ENCODE measurements around the gene MORC1.

MORC1 gene

GRCh38 chr3:109114746-109115145 is 3.2 kb downstream of the MORC1 start:
- Histone ChIP-seq H3K4me1 (ENCODE audit: low read length) (no peaks in the 10 kb centered on the region), H3K27me3 (replicated peaks; ENCODE audit: insufficient read depth, low read length) (no peaks in the 10 kb centered on the region), H3K79me2 (ENCODE audit: low read length) (no peaks in the 10 kb centered on the region), H3K9me2 (replicated peaks; ENCODE audit: insufficient read depth, low read length) (no peaks in the 10 kb centered on the region), H3F3A (ENCODE audit: insufficient read depth, low read length) (no peaks in the 10 kb centered on the region), H3K4me3 (ENCODE audit: low read length) (no peak overlapping the region), H3K4me2 (ENCODE audit: low read depth, low read length) (no peak overlapping the region), H4K20me1 (ENCODE audit: insufficient read depth, low read length) (no peaks in the 10 kb centered on the region), H2AFZ (ENCODE audit: low read length) (no peak overlapping the region), H3K36me3 (replicated peaks; ENCODE audit: insufficient read depth, low read length) (no peaks in the 10 kb centered on the region), H3K9ac (ENCODE audit: low read length) (no peak overlapping the region), H3K27ac (ENCODE audit: low read length) (no peak overlapping the region), H3K9me3 (replicated peaks; ENCODE audit: insufficient read depth, low read length) (no peaks in the 10 kb centered on the region)
- no peak for DNase-seq
- no peak for TF ChIP-seq EZH2phosphoT487 (IDR thresholded peaks at IDR 0.05; ENCODE audit: low read length)
- TF ChIP-seq, protein P1, sequence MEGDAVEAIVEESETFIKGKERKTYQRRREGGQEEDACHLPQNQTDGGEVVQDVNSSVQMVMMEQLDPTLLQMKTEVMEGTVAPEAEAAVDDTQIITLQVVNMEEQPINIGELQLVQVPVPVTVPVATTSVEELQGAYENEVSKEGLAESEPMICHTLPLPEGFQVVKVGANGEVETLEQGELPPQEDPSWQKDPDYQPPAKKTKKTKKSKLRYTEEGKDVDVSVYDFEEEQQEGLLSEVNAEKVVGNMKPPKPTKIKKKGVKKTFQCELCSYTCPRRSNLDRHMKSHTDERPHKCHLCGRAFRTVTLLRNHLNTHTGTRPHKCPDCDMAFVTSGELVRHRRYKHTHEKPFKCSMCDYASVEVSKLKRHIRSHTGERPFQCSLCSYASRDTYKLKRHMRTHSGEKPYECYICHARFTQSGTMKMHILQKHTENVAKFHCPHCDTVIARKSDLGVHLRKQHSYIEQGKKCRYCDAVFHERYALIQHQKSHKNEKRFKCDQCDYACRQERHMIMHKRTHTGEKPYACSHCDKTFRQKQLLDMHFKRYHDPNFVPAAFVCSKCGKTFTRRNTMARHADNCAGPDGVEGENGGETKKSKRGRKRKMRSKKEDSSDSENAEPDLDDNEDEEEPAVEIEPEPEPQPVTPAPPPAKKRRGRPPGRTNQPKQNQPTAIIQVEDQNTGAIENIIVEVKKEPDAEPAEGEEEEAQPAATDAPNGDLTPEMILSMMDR (IDR thresholded peaks at IDR 0.05; ENCODE audit: low read length) = no peak
- TF ChIP-seq EZH2 (optimal IDR thresholded peaks at IDR 0.05; ENCODE audit: low read depth, low read length) = no peak

DNA sequence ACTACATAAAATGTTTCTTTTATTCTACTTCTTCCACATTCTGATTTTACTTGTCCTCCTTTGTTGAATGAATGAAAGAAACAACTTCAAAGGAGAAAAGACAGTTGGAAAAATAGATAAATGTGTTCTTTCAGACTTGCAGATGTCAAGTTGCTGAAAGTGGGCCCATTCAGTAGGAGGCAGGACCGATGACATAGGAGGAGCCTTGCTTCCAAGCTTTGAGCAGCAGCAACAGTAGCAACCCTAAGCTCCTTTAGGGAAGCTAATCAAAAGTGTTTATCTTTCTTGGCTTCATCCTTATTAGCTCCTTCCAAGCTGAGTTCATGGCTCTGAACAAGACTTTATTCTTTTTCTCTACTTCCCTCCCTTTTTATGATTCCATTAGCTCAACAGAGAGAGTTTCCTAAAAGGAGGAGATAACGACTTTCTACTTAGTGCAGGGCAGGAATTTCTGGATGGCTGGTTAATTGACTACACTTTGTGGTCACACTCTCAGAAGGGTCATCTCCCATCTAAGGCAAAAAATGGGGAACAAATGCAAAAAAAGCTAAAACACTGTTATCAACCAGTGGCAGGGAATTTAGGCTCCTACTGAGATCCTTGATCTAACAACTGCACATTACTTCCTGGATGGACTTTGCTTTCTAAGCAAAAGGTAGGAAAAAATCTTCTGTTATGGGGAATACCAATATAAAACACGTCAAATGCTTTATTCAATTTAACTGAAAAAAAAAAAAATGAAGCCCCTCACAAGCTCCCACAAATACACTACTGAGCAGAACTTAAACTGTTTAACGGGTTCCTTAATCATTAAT is 4.8 kb downstream of the MORC1 start:
- H3K27me3 ChIP-seq (replicated peaks; ENCODE audit: insufficient read depth, low read length) = no peaks in the 10 kb centered on the region
- TF ChIP-seq EZH2 (optimal IDR thresholded peaks at IDR 0.05; ENCODE audit: low read depth, low read length) (no peak), EZH2phosphoT487 (IDR thresholded peaks at IDR 0.05; ENCODE audit: low read length) (no peak)
- TF ChIP-seq, protein P1 (IDR thresholded peaks at IDR 0.05; ENCODE audit: low read length) = no peak
- no peaks in the 10 kb centered on the region for H3F3A ChIP-seq (ENCODE audit: insufficient read depth, low read length)
- H3K79me2 ChIP-seq (ENCODE audit: low read length) = no peaks in the 10 kb centered on the region
- H3K9ac ChIP-seq (ENCODE audit: low read length) = no peak overlapping the region
- no peak for DNase-seq
- no peaks in the 10 kb centered on the region for H3K9me3 ChIP-seq (replicated peaks; ENCODE audit: insufficient read depth, low read length)
- H3K4me3 ChIP-seq (ENCODE audit: low read length) = no peak overlapping the region
- H2AFZ ChIP-seq (ENCODE audit: low read length) = no peak overlapping the region
- H3K4me1 ChIP-seq (ENCODE audit: low read length) = no peaks in the 10 kb centered on the region
- no peak overlapping the region for H3K4me2 ChIP-seq (ENCODE audit: low read depth, low read length)
- H3K36me3 ChIP-seq (replicated peaks; ENCODE audit: insufficient read depth, low read length) = no peaks in the 10 kb centered on the region
- no peak overlapping the region for H3K27ac ChIP-seq (ENCODE audit: low read length)
- H4K20me1 ChIP-seq (ENCODE audit: insufficient read depth, low read length) = no peaks in the 10 kb centered on the region
- no peaks in the 10 kb centered on the region for H3K9me2 ChIP-seq (replicated peaks; ENCODE audit: insufficient read depth, low read length)

DNA sequence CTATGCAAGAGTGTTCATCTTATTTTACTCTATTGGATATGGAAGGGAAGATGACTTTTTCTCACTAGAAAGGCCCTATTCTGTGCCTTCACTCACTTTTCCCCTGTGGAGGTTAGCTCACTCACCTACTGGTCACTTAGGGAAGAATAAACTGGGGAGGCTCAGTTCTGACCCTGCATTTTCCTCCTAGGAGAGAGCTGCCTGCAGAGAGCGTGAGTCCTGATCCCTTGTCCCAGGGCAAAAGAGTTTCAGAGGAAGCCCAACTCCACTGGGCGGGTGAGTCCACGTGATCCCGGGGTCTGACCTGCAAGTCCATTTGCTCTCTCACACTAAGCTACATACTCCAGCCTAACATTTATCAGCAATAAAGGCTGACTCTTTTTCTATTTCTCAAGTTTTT is 8.4 kb downstream of the MORC1 start:
- Histone ChIP-seq H3K9me2 (replicated peaks; ENCODE audit: insufficient read depth, low read length) (no peaks in the 10 kb centered on the region), H3K9me3 (replicated peaks; ENCODE audit: insufficient read depth, low read length) (no peaks in the 10 kb centered on the region), H3K79me2 (ENCODE audit: low read length) (no peaks in the 10 kb centered on the region), H3K4me3 (ENCODE audit: low read length) (no peak overlapping the region), H3K27me3 (replicated peaks; ENCODE audit: insufficient read depth, low read length) (no peaks in the 10 kb centered on the region), H2AFZ (ENCODE audit: low read length) (no peak overlapping the region), H3K36me3 (replicated peaks; ENCODE audit: insufficient read depth, low read length) (no peaks in the 10 kb centered on the region), H3K27ac (ENCODE audit: low read length) (no peak overlapping the region), H4K20me1 (ENCODE audit: insufficient read depth, low read length) (no peaks in the 10 kb centered on the region), H3F3A (ENCODE audit: insufficient read depth, low read length) (no peaks in the 10 kb centered on the region), H3K4me2 (ENCODE audit: low read depth, low read length) (no peak overlapping the region), H3K9ac (ENCODE audit: low read length) (no peak overlapping the region), H3K4me1 (ENCODE audit: low read length) (no peaks in the 10 kb centered on the region)
- DNase-seq = no peak
- no peak for TF ChIP-seq EZH2 (optimal IDR thresholded peaks at IDR 0.05; ENCODE audit: low read depth, low read length)
- TF ChIP-seq, protein P1 (IDR thresholded peaks at IDR 0.05; ENCODE audit: low read length) = no peak
